A673 (cell line): ENCODE measurements around the gene VRK2. TPM values are rescaled to one million over a fixed set of nuclear protein-coding genes. Genes with fewer than 3 reads are reported as not detected.

Source experiments
- Bru-seq: library from RNA; stranded (reverse); fragments of 400-500 nt; gene quantifications from one replicate; lab custom pipeline; 2021; lab: Mats Ljungman, UMichigan
- BruChase-seq, 2 experiments: library from RNA; stranded (reverse); fragments of 400-500 nt; gene quantifications; one replicate each; lab custom pipeline; 2021; lab: Mats Ljungman, UMichigan
- BruUV-seq: library from RNA; stranded (reverse); fragments of 400-500 nt; replicated peaks from 2 replicates; lab custom pipeline; 2021; lab: Mats Ljungman, UMichigan
- CTCF ChIA-PET: fragments of 300-600 bp; sonication (Branson Sonifier 250); formaldehyde crosslinking; loops from one replicate; lab custom pipeline; 2022; ENCODE audit warnings: antibody characterized with exemption; lab: Charles Lee
- POLR2A ChIA-PET: fragments of 300-600 bp; sonication (Branson Sonifier 250); formaldehyde crosslinking; loops from one replicate; lab custom pipeline; 2022; ENCODE audit warnings: antibody characterized with exemption; ENCODE audit not compliant: low non-redundant PET; lab: Charles Lee
- DNase-seq: peaks from one replicate; pipeline ENCODE4 v3.0.0-alpha.2; 2015; ENCODE audit warnings: low spot score
- H3K27ac ChIP-seq: fragments of 200-600 bp; sonication (generic); 2 replicates; pipeline ENCODE4 v1.5.1; 2016; ENCODE audit warnings: mixed run types, low read depth, mild to moderate bottlenecking, mixed read lengths, antibody characterized with exemption, low read length; ENCODE audit not compliant: poor library complexity, severe bottlenecking
- H3K27me3 ChIP-seq: fragments of 200-600 bp; sonication (generic); replicated peaks from 2 replicates; pipeline ENCODE4 v1.6.1; 2017; ENCODE audit warnings: mixed run types, low read depth, mild to moderate bottlenecking, mixed read lengths, antibody characterized with exemption, low read length; ENCODE audit not compliant: insufficient read depth, poor library complexity
- H3K36me3 ChIP-seq: fragments of 200-600 bp; sonication (generic); 2 replicates; pipeline ENCODE4 v1.6.1; 2016; ENCODE audit warnings: mixed run types, mild to moderate bottlenecking, mixed read lengths, antibody characterized with exemption, low read length; ENCODE audit not compliant: insufficient read depth, poor library complexity, severe bottlenecking
- H3K4me1 ChIP-seq: fragments of 200-600 bp; sonication (generic); 2 replicates; pipeline ENCODE4 v1.6.1; 2017; ENCODE audit warnings: mixed run types, mild to moderate bottlenecking, mixed read lengths, antibody characterized with exemption, low read length; ENCODE audit not compliant: insufficient read depth, poor library complexity, severe bottlenecking
- H3K4me3 ChIP-seq: fragments of 200-600 bp; sonication (generic); 2 replicates; pipeline ENCODE4 v1.5.1; 2016; ENCODE audit warnings: low read depth, mixed run types, mild to moderate bottlenecking, mixed read lengths, low read length; ENCODE audit not compliant: poor library complexity, severe bottlenecking
- H3K9me3 ChIP-seq: fragments of 200-600 bp; sonication (generic); 2 replicates; pipeline ENCODE4 v1.6.1; 2016; ENCODE audit warnings: mixed run types, low read depth, mild to moderate bottlenecking, mixed read lengths, antibody characterized with exemption, low read length; ENCODE audit not compliant: poor library complexity, severe bottlenecking
- EZH2 ChIP-seq: fragments of 200-600 bp; sonication (generic); IDR thresholded peaks from 2 replicates; pipeline ENCODE4 v1.6.1; 2017; ENCODE audit warnings: borderline replicate concordance, low read depth, mild to moderate bottlenecking, mixed read lengths, antibody characterized with exemption, low read length; ENCODE audit not compliant: poor library complexity, severe bottlenecking
- intact Hi-C: fragments of 100-400 bp; cut with micrococcal nuclease; formaldehyde crosslinking; loops from one replicate; pipeline ENCODE4 v1.10.0; 2022; ENCODE audit not compliant: unreplicated experiment
- long read RNA-seq: library from polyadenylated mRNA; stranded (forward); transcript quantifications from one replicate; pipeline ENCODE4 v2.0.0, GENCODE V29; 2022
- total RNA-seq: library from RNA; stranded (reverse); gene quantifications from 2 replicates; pipeline ENCODE4 v1.2.3, GENCODE V29; 2021
- TF ChIP-seq, protein P1 (sequence below): fragments of 300-800, 200-600 bp; sonication (generic); conservative IDR thresholded peaks from 2 replicates; pipeline ENCODE4 v1.5.1; 2017; ENCODE audit warnings: low read depth, mild to moderate bottlenecking, antibody characterized with exemption, low read length, moderate library complexity, mixed read lengths

The VRK2 gene
- 15.4 and 16.1 TPM in 2 replicates for total RNA-seq
- percentile 62 among the genes with signal in this experiment for Bru-seq, nascent RNA
- percentile 53 among the genes with signal in this experiment for BruChase-seq, experiment 1, labeled RNA remaining after a 2-hour chase
- BruChase-seq, experiment 2, labeled RNA remaining after a 6-hour chase, result percentile 50 among the genes with signal in this experiment
- long read RNA-seq, transcript VRK2-201 (13 exons, 1,888 nt), result major isoform, 12 of 44 reads
- long read RNA-seq, partial matches to known transcripts, result 11 of 44 reads
- long read RNA-seq, other reads (novel, unspliced or antisense), result 21 of 44 reads

DNA sequence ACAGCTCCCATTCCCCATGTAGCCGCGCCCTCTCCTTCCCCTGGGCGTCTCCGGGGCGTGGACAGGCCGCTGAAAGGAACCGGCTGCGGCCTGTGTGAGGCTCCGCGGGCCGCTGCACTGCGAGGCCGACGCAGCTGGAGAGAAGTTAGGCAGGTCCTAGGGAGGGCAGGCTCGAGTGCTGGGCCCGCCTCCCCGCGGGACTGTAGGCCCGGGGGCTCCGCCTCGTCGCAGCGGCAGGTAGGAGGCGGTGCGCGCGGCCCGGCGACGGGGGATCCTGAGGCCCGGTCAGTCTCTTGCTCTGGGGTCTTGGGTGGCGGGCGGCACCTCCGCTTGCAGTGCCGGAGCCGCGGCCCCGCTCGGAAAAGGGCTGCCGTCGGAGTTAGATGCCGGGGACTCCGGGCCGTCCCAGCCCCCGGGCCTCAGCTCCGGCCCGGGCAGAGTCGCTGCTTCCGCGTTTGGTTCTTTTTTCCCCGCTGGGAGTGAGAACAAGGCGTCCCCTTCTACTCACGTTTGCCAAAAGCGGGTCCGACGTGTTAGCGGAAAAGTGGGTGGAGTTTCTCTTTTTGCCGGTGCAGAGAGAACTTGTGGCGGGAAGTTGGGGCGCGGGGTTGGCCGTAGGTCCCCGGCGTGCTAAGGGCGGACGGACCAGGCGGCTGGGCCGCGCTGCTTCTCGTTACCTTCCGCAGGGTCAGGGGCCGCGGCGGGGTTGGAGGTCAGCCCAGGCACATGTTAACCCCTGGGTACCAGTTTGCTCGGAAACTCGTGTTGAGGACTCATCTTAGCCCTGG lies at the start of gene VRK2:
TSS of gene VRK2 (plus strand) at position 222 of the 788 bp plus-strand sequence. CDS start 2,026 bp downstream, outside the sequence.
- BruUV-seq, result no TSS peak
- peaks cover 11% of the 10 kb centered on the region for H3K4me1 ChIP-seq
- peak within 1 kb of the TSS; percentile 62 for H3K4me3 ChIP-seq
- H3K36me3 ChIP-seq, result no peaks in the 10 kb centered on the region
- TF ChIP-seq, protein P1, sequence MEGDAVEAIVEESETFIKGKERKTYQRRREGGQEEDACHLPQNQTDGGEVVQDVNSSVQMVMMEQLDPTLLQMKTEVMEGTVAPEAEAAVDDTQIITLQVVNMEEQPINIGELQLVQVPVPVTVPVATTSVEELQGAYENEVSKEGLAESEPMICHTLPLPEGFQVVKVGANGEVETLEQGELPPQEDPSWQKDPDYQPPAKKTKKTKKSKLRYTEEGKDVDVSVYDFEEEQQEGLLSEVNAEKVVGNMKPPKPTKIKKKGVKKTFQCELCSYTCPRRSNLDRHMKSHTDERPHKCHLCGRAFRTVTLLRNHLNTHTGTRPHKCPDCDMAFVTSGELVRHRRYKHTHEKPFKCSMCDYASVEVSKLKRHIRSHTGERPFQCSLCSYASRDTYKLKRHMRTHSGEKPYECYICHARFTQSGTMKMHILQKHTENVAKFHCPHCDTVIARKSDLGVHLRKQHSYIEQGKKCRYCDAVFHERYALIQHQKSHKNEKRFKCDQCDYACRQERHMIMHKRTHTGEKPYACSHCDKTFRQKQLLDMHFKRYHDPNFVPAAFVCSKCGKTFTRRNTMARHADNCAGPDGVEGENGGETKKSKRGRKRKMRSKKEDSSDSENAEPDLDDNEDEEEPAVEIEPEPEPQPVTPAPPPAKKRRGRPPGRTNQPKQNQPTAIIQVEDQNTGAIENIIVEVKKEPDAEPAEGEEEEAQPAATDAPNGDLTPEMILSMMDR, result no peak
- TF ChIP-seq EZH2, result no peak
- peak; percentile 93 for DNase-seq
- ChIA-PET CTCF (no interaction called here), POLR2A (interaction anchor here (0.6 kb wide), 1 partner anchor 238 kb away, joined by 10 read pairs; no protein-coding TSS in a partner anchor)
- H3K27me3 ChIP-seq, result no peaks in the 10 kb centered on the region
- intact Hi-C loops, result loop anchor here (10.0 kb wide), 2 partner anchors 198 to 518 kb away; partner anchors contain the start of gene FANCL
- no peaks in the 10 kb centered on the region for H3K9me3 ChIP-seq
- H3K27ac ChIP-seq, result peak within 1 kb of the TSS; percentile 79

DNA sequence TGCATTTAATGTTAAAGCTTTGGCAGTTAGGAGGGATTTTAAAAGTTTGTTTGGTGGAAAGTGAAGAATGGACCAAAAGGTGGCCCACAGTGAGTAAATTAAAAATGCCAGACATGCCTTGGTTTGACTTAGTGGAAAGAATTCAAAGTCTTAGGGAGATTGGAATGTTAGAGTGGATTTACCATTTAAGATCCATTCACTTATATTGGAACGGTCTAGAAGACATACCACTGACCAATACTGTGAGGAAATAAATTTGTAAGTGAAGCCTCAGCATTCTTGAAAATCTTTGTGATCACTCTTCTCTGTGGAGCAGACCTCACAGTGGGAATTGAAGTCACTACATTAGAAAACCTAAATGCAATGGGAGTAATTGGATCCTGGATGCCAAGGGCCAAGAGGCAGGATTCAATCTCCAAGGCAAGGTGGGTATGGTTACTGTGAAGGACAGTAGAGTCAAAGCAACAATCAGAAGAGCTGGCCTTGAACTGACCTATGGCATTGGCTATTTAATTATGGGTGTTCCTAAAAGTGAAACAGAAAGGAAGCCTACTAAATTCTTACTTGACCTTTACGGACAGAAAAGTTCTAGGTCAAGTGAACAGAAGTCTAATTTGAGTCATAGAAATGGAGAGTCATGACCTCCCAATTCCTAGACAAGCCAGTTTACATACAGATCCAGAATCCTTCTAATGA lies 40.2 kb upstream of the VRK2 start:
- H3K27ac ChIP-seq, result no peak overlapping the region
- no peaks in the 10 kb centered on the region for H3K36me3 ChIP-seq
- CTCF ChIA-PET, result no interaction called here
- no peak for TF ChIP-seq EZH2
- TF ChIP-seq, protein P1, result no peak
- no peaks in the 10 kb centered on the region for H3K27me3 ChIP-seq
- H3K9me3 ChIP-seq, result no peaks in the 10 kb centered on the region
- H3K4me3 ChIP-seq, result no peak overlapping the region
- BruUV-seq, result no TSS peak
- no peaks in the 10 kb centered on the region for H3K4me1 ChIP-seq
- POLR2A ChIA-PET, result interaction anchor here (0.5 kb wide), 1 partner anchor 559 kb away, joined by 3 read pairs; no protein-coding TSS in a partner anchor
- DNase-seq, result no peak
- intact Hi-C loops, result no loop called here

DNA sequence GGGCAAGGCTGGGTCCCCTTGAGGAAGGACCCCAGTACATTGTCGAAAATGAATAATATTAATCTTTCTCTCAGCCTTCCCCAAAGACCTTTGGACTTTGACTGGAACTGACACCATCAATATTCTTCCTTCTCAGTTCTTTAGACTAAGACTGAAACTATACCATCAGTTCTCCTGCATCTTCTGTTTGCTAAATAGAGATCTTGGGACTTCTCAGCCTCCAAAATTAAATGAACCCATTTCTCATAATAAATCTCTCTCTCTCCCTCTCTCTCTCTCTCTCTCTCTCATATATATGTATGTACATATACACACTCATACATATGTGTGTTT lies 39.7 kb upstream of the VRK2 start:
- BruUV-seq, result no TSS peak
- Histone ChIP-seq H3K4me3 (no peak overlapping the region), H3K27ac (no peak overlapping the region), H3K36me3 (no peaks in the 10 kb centered on the region), H3K27me3 (no peaks in the 10 kb centered on the region), H3K9me3 (no peaks in the 10 kb centered on the region), H3K4me1 (no peaks in the 10 kb centered on the region)
- no peak for TF ChIP-seq EZH2
- TF ChIP-seq, protein P1, result no peak
- intact Hi-C loops, result no loop called here
- POLR2A ChIA-PET, result no interaction called here
- no peak for DNase-seq
- CTCF ChIA-PET, result no interaction called here
